Glomerular visceral epithelial cell (primary cell): ENCODE results near the gene AKNA.

ENCODE experiments used
- DNase-seq: peaks from one replicate; pipeline ENCODE4 v3.0.0-alpha.2; 2016; ENCODE audit errors: extremely low spot score

AKNA gene

GRCh38 chr9:114374936-114375335 is 12.8 kb downstream of the AKNA start:
- no peak for DNase-seq

GRCh38 chr9:114373960-114374730 is 13.6 kb downstream of the AKNA start:
- no peak for DNase-seq

GRCh38 chr9:114372921-114373448 is 14.8 kb downstream of the AKNA start:
- peak; percentile 65 for DNase-seq

- DNase-seq = peak; percentile 79
Observed at GRCh38 chr9:114371973-114372917, 15.5 kb downstream of the AKNA start.

- no peak for DNase-seq
Observed at GRCh38 chr9:114371343-114371944, 16.3 kb downstream of the AKNA start.

GRCh38 chr9:114370968-114371320 is 16.8 kb downstream of the AKNA start:
- DNase-seq = no peak

GRCh38 chr9:114370251-114370967 is 17.4 kb downstream of the AKNA start:
- DNase-seq = no peak

- no peak for DNase-seq
Observed at GRCh38 chr9:114369216-114370130, 18.3 kb downstream of the AKNA start.

GRCh38 chr9:114367772-114368569 is 19.8 kb downstream of the AKNA start:
- no peak for DNase-seq

GRCh38 chr9:114367366-114367765 is 20.4 kb downstream of the AKNA start:
- no peak for DNase-seq

GRCh38 chr9:114366334-114367128 is 21.3 kb downstream of the AKNA start:
- peak; percentile 94 for DNase-seq

- no peak for DNase-seq
Observed at GRCh38 chr9:114365194-114365593, 22.6 kb downstream of the AKNA start.

- peak; percentile 92 for DNase-seq
Observed at GRCh38 chr9:114364134-114365041, 23.4 kb downstream of the AKNA start.

- no peak for DNase-seq
Observed at GRCh38 chr9:114363424-114363823, 24.4 kb downstream of the AKNA start.

GRCh38 chr9:114362394-114362793 is 25.4 kb downstream of the AKNA start:
- DNase-seq = no peak

- no peak for DNase-seq
Observed at GRCh38 chr9:114361542-114361941, 26.2 kb downstream of the AKNA start.

GRCh38 chr9:114359801-114360200 is 28.0 kb downstream of the AKNA start:
- DNase-seq = no peak

- no peak for DNase-seq
Observed at GRCh38 chr9:114357911-114358328, 29.9 kb downstream of the AKNA start.
